T follicular helper cell (primary cell): Measurements from ENCODE around the gene FRY.
A peak's percentile ranks its signal among the peaks of the same experiment; 100 is the strongest.

Experiments
- DNase-seq: peaks from one replicate; pipeline ENCODE4 v3.0.0-alpha.2; 2020; ENCODE audit warnings: low read depth

FRY gene

GRCh38 chr13:32310134-32310706, 278.6 kb downstream of the FRY start:
- DNase-seq: no peak

DNA sequence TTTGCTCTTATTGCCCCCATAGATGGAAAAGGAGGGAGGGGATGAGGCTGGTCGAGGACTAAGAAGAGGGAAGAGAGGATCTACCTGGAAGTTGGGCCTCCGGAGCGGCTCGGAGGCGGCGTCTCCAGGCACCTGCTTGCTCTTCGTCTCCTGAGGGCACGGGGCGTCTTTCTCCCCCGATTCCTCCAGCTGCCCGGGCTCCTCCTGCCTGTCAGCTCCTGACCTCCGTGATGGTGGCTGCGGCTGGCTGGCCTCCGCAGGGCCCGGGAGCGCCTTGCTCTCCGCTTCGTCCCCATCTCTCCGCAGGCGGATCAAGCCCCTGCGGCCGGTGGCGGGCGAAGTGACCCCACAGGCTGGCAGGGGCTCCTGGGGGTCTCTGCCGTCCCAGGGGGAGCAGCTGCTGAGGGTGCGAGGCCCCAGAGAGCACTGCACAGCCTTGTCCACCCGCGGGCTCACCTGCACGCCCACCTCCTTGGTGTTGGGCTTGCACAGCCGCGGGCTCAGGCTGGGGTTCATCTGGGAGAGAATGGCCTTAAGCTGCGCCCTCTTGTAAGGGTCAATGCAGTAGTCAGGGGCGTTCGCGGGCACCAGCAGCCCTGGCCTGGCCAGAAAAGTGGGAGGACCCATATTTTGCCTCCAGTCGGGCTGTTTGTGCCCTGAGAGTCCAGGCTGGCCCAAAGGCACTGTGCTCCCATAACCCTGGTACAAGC, 279.8 kb downstream of the FRY start:
- DNase-seq: no peak

DNA sequence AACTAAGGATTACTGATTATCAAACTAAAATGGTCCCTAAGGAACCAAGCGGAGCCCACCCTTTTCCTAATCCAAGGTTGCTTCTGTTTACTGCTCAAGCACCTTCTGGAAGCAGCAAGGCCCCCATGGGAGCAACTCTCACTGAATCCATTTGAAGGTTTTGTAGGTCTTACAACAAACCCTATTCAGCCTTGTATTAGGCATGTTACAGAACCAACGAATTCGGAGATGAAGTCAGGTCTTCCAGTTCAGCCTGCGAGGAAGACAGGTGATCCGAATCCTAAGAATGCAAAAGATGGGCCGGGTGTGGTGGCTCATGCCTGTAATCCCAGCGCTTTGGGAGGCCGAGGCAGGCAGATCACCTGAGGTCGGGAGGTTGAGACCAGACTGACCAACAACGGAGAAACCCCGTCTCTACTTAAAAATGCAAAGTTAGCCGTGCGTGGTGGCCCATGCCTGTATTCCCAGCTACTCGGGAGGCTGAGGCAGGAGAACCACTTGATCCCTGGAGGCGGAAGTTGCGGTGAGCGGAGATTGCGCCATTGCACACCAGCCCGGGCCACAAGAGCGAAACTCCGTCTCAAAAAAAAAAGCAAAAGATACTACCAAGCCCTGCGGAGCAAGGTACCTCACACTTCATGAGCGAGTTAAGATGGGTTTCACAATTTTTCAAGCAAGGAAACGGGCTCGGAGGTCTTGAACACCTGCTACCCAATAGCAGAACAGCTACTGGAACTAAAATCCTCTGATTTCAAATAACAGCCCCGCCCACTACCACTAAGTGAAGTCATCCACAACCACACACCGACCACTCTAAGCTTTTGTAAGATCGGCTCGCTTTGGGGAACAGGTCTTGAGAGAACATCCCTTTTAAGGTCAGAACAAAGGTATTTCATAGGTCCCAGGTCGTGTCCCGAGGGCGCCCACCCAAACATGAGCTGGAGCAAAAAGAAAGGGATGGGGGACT, 283.0 kb downstream of the FRY start:
- DNase-seq: peak; percentile 31

DNA sequence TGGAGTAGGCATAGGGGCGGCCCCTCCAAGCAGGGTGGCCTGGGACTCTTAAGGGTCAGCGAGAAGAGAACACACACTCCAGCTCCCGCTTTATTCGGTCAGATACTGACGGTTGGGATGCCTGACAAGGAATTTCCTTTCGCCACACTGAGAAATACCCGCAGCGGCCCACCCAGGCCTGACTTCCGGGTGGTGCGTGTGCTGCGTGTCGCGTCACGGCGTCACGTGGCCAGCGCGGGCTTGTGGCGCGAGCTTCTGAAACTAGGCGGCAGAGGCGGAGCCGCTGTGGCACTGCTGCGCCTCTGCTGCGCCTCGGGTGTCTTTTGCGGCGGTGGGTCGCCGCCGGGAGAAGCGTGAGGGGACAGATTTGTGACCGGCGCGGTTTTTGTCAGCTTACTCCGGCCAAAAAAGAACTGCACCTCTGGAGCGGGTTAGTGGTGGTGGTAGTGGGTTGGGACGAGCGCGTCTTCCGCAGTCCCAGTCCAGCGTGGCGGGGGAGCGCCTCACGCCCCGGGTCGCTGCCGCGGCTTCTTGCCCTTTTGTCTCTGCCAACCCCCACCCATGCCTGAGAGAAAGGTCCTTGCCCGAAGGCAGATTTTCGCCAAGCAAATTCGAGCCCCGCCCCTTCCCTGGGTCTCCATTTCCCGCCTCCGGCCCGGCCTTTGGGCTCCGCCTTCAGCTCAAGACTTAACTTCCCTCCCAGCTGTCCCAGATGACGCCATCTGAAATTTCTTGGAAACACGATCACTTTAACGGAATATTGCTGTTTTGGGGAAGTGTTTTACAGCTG, 283.9 kb downstream of the FRY start, which contains the start of the genes BRCA2 and ZAR1L:
Gene BRCA2, plus strand, starts transcription at position 271 of the 790 bp plus-strand sequence. CDS start 953 bp downstream, outside the sequence.
Gene ZAR1L, minus strand, starts transcription at position 126 of the 790 bp plus-strand sequence. CDS start 3,438 bp downstream, outside the sequence.
- DNase-seq: peak; percentile 83

DNA sequence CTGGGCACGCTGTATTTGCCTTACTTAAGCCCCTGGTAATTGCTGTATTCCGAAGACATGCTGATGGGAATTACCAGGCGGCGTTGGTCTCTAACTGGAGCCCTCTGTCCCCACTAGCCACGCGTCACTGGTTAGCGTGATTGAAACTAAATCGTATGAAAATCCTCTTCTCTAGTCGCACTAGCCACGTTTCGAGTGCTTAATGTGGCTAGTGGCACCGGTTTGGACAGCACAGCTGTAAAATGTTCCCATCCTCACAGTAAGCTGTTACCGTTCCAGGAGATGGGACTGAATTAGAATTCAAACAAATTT, 284.4 kb downstream of the FRY start:
- no peak for DNase-seq

GRCh38 chr13:32316501-32316900, 284.9 kb downstream of the FRY start:
- no peak for DNase-seq

DNA sequence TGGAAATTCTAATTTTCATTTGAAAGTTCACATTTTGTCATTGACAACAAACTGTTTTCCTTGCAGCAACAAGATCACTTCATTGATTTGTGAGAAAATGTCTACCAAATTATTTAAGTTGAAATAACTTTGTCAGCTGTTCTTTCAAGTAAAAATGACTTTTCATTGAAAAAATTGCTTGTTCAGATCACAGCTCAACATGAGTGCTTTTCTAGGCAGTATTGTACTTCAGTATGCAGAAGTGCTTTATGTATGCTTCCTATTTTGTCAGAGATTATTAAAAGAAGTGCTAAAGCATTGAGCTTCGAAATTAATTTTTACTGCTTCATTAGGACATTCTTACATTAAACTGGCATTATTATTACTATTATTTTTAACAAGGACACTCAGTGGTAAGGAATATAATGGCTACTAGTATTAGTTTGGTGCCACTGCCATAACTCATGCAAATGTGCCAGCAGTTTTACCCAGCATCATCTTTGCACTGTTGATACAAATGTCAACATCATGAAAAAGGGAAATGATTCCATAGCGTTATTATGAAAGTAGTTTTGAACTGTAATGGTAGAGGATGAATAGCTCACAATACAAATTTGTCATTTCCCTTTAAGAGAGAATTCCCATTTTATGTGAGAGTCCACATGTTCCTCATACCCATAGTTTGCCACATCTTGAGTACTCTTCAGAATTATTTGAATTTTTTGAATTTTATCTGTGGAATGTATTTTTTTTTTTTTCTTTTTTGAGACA, 286.3 kb downstream of the FRY start:
- DNase-seq: no peak

DNA sequence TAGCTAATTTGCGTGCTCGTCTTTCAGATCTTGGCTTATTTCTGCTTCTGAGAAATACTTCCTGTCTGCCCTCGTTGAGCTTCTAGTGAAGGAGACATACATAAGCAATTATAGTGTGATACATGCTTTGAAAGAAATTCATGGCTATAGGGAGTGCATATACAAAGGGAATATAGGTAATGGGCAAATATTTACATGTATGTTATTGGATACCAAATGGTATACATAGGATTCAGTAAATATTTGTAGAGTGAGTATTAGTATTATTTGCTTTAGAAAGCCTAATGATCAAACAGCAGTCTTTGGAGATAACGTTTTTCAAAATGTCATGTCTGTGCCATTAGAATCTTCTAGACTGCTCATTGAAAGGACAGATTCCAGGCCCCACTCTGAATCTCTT, 289.0 kb downstream of the FRY start:
- DNase-seq: no peak

- no peak for DNase-seq
Measured at GRCh38 chr13:32323912-32324311, 292.3 kb downstream of the FRY start.

GRCh38 chr13:32330441-32330840, 298.9 kb downstream of the FRY start:
- no peak for DNase-seq

GRCh38 chr13:32334671-32335070, 303.1 kb downstream of the FRY start:
- DNase-seq: no peak

DNA sequence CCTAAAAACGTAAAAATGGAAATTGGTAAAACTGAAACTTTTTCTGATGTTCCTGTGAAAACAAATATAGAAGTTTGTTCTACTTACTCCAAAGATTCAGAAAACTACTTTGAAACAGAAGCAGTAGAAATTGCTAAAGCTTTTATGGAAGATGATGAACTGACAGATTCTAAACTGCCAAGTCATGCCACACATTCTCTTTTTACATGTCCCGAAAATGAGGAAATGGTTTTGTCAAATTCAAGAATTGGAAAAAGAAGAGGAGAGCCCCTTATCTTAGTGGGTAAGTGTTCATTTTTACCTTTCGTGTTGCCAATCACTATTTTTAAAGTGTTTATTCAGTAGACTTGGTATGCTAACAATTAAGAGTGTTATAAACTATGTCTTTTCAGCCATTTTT, 309.3 kb downstream of the FRY start:
- DNase-seq: no peak

- DNase-seq: no peak
Measured at GRCh38 chr13:32347651-32348050, 316.1 kb downstream of the FRY start.
